NCI-H69 (cell line): ENCODE results near the gene EMID1.
"Not testable (repeated sequence)": the region's sequence is repeated elsewhere in the genome, so short reads cannot be mapped to it uniquely, and the experiment has no call there.

Source experiments
- DNase-seq: peaks from one replicate; lab custom pipeline; 2025; lab: John Stamatoyannopoulos, UW

Gene EMID1

DNA sequence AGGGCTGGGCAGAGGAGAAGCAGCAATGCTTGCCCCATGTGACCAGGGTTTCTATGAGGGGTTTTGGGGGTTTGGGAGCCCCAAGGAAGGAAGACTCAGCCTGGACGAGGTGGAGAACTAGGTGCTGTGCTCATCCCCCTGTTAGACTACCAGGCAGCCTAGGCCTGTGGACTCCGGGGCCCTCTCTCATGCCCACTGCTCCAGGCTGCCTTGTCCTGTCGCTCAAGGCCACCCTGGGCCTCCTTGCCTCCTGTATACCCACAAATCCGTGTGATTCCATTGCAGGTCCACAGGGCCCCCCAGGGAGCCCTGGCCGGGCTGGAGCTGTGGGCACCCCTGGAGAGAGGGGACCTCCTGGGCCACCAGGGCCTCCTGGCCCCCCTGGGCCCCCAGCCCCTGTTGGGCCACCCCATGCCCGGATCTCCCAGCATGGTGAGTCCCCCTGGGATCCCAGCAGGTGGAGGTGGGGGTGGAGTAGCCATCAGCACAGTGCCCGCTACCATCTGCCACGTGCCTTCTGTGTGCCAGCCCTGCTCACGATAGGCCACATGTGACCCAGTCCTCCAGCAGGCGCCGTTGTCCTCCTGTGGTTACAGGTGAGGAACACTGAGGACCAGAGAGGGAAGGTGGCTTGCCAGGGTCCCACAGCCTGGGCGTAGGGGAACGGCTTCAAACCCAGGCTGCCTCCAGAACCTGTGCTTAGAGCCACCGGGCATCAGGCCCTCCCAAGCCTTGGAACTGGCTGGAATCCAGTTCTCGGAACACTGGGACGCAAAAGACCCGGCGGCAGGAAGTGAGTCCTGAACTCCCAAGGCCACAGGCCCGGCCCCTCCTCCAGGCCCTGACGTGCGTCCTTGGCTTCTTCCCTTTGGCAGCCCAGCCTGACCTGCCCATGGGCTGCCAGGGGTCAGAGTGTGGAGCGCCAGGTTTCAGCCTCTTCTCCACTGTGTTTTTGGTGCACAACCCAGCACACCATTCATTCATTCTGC is 26.6 kb downstream of the EMID1 start:
- peak; percentile 29 for DNase-seq

DNA sequence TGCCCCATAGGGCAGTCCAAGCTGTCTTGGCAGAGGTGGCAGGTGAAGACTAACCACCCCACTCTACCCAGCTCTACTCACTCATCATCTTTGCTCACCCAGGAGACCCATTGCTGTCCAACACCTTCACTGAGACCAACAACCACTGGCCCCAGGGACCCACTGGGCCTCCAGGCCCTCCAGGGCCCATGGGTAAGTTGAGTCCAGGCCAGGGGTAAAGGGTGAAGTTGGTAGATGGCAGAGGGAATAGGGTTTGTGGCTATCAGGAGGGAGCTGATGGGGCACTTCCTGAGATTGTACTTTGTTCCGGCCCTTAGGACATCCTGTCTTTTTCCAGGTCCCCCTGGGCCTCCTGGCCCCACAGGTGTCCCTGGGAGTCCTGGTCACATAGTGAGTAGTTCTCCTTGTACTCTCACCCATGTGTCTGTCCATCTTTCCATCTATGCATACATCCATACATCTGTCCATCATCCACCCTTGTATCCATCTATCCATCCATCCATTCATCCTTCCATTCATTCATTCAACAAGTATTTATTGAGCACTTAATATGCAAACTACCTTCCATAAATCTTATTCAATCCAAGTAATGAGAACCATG is 27.7 kb downstream of the EMID1 start:
- no peak for DNase-seq

DNA sequence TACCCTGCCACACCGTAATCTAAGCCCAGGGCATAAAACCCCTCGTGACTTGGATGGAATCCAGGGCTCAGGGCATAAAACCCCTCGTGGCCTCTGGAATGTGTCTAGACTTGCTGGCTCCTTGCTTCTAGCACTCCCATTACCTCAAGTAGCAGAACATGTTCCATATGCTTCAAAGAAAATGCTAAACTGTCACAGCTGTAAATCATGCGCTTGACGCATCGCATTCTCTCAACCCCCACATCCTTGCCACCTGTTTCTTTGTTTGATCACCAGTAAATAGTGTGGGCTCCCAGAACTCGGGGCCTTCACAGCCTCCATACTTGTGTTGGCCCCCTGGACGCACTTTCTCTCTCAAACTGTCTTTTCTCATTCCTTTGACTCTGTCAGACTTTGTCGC is 34.8 kb downstream of the EMID1 start:
- DNase-seq, result peak; percentile 61

DNA sequence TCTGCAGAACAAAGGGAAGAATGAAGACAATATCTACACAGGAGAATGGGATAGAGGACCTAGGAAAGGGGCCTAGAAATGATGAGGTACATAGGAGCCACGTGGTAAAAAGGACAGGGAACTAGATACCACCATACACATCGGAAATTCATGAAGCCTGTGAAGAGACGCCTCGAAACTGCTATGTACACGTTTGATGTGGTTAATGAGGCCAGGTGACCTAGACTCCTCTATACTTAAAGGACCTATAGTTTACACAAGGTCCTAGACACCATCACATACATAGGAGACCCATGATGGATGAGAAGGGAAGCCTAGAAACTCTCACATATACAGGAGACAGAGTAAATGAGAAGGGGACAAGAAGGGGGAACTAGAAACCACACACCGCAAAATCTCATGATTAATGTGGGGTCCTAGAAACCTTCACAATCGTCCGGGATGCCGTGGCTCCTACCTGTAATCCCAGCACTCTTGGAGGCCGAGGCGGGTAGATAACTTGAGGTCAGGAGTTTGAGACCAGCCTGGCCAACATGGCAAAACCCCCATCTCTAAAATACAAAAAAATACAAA is 38.3 kb downstream of the EMID1 start:
- no peak for DNase-seq

DNA sequence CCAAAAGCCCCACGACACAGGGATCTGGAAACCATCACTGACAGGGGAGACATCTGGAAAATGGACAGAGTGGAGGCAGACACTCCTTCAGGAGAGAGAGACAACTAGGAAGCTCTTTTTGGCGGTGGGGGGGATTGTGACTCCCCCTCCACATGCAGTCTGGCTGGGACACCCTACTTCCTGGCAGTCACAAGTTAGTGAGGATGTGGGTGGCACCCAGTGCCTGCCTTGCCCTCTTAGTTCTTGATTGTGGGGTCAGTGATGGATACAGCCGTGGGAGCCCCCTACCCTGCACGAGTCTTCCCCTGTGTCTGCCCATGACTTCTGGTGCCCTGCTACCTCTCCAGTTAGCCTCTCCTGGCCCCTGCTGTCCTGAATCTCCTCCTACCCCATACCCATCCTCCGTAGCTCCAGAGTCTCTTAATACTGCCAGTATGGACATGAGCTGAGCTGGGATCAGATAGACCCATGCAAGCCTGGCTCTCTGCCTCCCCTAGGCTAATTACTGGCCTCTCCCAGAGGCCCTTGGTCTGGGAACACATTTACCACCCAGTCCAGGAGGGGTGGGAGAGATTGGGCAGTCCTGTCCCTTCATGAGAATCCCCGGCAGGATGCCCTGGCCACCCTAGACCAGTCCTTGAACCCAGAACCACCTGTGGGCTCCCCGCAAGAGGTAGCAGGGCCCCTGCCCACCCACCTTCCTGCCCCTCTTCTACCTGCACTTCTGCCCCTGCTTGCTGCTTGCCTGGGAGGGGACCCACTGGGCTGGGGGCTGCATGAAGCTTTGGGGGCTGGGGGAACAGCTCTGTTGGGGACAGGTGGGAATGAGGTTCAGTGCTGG is 39.3 kb downstream of the EMID1 start:
- DNase-seq, result peak; percentile 33

DNA sequence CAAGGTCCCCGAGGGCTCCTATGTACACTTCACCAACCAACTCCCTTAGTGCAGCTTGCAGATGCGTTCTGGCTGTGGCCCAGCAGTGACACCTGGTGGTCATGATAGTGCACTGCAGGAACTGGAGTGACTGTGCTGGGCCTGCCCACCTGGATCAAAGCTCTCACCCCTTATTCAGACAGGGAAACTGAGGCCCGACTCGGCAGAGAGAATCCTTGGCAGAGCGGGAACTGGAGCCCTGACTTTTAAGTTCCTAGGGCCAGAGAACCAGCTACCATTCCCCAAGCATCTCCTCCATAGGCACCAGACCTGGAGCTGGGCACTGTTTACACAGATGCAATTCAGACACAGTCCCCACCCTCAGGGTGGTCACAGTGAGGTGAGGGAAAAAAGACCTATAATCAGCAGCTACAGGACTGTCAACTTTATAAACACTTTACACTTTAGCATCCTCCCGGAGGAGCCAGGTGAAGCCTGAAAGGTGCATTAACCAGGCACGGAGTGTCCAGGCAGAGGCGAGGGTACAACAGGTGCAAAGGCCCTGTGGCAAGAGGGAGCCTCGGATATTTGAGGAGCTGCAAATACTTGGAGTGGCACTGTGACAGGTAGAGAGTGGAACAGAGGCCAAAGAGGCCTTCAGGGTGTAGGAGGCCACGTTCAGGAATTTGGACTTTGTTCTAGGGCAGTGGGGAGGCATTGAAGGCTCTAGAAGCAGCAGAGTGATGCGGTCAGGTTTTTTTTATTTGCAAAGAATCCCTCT is 40.1 kb downstream of the EMID1 start:
- peak; percentile 78 for DNase-seq

DNA sequence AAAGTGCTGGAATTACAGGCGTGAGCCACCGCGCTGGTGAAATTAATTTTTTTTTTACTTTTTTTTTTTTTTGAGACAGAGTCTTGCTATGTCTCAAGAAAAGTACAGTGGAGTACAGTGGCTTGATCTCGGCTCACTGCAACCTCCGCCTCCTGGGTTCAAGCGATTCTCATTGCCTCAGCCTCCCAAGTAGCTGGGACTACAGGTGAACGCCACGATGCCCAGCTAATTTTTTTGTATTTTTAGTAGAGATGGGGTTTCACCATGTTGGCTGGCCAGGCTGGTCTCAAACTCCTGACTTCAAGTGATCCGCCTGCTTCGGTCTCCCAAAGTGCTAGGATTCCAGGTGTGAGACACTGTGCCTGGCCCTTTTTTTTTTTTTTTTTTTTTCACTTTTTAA is 42.2 kb downstream of the EMID1 start:
- DNase-seq, result not testable (repeated sequence)

DNA sequence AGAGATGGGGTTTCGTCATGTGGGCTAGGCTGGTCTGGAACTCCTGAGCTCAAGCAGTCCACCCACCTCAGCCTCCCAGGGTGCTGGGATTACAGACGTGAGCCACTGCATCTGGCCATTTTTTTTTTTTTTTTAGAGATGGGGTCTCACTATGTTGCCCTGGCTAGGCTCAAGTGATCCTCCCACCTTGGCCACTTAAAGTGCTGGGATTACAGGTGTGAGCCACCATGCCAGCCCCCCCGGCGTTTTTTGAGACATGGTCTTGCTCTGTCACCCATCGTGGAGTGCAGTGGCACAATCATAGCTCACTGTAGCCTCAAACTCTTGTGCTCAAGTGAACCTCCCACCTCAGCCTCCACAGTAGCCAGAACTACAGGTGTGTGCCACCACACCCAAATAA is 45.6 kb downstream of the EMID1 start:
- DNase-seq, result no peak

DNA sequence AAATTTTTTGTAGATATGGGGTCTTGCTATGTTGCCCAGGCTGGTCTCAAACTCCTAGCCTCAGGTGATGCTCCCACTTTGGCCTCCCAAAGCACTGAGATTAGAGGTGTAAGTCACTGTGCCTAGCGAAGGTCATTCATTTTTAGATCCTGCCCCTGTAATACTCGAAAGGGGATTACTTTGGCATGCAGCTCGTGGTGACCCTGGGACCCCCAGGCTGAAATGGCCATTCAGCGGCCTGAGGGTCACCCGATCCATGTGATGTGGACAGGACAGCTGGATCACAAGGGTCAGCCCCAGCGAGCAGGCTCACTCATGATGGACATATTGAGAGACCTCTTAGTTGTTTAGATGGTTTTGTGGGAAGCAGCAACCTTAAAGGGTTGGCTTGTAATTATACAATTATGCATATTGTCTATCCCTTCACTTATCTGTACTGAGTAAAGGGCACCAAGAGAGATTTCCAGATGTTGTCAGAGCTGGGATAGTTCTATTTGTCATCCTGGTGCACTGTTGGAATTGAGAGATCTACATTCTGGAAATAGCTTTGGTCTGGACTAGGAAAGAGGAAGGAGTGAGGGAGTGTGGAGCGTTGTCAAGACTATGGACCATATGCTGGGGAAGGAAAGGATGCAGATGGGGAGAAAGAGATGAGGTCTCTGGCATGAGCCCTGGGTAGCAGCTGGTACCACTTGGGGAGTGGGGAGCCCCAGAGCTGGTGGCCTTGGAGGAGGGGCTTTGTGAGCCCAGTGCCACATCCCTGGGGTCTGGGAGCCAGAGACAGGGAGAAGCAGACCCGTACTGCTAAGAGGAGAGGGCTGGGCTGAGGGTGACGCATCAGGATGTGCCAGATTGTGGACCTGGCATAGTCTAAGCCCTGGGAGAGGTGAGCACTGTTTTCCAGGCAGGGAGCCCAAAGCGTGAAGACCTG is 46.5 kb downstream of the EMID1 start:
- DNase-seq, result no peak

DNA sequence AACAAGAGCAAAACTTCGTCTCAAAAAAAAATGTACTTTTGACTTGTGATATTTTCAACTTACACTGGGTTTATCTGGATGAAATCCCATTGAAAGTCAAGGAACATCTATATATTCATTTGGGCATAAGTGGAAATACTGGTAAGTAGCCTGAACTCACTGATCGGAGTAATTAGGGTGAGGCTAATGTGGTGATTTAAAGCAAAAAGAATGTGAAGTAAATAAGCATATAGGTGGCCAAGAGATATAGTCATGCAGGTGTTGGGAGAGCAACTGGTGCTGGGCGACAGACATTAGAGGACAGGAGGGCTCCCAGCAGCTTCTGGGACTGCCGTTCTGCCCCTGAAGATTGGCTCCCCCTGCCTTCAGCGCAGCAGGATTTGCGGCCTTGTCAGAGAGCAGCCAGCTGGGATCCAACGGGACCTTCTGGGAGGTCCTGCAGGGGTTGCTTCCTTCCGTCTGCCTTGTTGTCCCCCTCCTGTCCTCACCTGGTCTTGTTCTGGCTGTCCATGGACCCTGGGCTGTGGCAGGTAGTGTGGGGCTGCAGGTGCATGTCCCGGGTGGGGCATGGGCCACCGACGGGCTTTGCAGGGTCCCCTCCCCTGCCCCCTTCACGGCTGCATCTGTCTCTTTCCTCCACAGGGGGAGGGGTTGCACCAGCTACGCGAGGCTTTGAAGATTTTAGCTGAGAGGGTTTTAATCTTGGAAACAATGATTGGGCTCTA is 48.0 kb downstream of the EMID1 start:
- DNase-seq, result no peak

DNA sequence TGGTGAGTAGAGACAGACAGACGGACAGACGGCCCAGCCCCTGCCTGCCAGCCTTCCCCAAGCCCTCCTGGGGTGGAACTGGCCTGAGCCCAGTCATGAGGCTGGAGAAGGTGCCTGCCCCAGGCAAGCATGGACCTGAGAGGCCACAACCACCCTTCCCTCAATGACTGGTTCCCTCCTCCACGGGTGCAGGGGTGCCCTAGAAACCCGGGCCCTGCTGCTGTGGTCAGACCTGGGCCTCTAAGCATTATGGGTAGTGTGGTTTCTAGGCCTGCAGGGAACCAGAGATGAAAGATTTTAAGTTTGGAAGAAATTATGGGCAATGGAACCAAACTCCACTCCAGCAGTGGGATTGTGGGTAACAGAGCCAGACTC is 48.6 kb downstream of the EMID1 start:
- no peak for DNase-seq

DNA sequence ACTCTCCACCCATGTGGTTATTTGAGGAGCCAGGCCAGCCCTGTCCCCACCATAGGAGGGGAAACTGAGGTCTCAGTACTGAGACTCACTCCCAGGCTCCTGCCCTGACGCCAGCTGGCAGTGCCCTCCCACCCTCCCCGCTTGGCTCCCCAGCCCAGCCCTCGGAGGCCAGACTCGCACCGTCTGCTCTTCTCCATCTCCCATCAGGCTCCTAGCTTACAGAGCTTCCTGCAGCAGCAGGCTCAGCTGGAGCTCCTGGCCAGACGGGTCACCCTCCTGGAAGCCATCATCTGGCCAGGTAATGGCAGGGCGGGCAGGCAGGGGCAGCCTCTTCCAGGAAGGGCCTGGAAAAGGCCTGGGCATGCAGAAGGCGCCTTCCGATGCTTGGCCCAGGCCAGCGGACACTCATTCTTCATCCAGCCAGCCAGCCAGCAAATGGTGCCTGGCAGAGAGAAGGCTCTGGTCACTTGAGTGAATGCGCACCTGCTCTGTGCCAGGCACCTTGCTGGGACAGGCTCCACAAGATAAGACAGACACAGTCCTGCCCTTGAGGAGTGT is 49.4 kb downstream of the EMID1 start:
- DNase-seq, result no peak

DNA sequence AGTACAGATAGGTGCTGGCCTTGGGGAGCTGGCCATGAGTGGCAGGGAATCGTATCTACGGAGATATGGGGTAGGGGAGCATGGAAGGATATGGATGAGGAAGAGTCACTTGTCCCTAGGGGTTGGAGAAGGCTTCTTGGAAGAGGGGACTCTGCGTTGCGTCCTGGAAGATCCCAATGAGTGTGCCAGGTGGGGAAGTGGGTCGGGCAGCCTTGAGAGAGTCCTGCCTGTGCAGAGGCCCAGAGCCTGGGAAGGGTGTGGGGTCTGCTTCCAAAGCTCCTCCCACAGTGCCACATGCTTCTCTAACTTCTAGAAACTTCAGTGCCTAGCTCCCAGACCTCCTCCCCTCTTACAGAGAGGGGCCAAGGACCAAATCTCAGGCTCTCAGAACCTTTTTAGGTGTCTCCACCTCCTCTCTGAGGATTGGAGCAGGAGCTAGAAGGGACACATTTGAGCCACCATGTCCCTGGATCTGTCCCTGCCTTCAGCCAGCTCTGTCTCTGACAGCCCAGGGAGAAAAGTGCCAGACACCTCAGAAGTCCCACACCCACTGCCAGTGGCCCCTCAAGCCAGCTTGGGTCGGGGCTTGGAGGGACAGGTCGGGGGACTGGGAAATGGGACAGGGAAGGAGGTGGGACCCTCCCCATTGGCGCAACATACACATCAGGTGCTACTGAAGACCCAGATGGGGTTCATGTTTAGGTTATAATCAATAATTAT is 51.1 kb downstream of the EMID1 start:
- no peak for DNase-seq

DNA sequence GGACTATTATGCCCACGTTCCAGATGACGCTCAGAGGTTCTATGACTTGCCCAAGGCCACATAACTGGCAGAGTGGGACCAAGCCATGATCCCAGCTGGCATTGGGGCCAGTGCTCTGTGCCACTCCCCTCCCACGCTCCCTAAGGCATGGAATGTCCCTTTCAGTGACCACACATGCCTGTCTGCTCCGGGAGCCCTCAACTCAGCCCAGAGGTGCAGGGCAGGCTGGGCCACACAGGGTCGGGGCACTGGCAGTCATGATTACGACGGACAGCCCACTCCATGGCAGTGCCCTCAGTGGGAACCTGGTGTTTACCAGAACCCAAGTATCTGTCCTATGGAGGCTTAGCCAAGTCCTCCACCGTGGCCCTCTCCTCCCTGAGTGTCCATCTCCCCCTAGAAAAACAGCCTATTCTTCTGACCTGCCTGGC is 52.1 kb downstream of the EMID1 start:
- DNase-seq, result no peak

DNA sequence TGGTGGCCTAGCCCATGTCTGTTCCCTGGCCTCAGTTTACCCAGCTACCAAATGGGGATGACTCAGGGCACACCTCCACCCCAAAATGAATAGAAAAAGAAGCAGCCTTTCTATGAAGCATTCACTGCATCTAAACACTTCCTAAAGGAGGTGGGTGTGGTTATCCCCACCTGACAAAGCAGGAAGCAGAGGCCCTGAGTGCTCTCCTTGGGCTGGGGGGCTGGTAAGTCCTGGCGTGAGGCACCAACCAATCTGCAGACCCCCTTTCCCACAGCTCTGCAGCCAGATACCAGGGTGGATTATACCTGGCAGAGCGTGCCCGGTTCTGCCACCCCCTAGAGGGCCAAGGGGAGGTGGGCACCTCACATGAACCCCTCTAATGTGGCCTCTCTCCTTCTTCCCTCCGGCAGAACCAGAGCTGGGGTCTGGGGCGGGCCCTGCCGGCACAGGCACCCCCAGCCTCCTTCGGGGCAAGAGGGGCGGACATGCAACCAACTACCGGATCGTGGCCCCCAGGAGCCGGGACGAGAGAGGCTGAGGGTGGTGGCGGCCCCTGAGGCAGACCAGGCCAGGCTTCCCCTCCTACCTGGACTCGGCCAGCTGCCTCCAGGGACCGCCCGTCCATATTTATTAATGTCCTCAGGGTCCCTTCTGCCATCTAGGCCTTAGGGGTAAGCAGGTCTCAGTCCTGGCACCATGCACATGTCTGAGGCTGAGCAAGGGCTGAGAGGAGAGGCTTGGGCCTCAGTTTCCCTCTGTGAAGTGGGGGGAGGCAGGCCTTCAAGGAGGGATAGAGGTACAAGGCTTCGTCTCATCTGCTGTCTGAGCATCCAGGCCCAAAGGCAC is 52.9 kb downstream of the EMID1 start:
- DNase-seq, result no peak

DNA sequence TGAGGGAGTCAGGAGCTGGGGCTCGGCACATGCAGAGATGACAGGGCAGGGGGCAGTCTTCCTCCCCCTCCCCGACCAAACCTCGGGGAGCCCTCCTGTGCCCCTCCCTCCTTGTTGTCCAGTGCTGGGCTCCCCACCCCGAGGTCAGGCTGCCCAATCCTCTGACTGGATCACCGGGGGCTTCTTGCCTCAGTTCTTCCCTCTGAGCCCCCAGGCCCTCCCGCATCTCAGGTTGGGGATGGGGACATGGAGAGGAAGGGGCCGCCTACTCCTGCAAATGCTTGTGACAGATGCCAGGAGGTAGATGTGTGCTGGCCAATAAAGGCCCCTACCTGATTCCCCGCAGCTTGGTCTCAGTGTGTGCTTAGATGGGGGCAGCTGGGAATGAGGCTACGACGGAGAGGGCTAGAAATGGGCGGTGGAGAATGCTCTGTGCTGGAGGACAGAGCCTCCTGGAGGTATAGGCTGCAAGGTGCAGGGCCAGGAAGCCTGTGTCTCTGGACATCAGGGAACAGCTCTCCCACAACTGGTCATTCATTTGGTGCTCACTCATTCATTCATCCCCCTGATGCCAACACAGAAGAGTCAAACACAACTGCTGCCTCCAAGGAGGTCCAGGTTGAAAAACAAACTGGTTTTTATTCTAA is 53.7 kb downstream of the EMID1 start:
- peak; percentile 25 for DNase-seq

DNA sequence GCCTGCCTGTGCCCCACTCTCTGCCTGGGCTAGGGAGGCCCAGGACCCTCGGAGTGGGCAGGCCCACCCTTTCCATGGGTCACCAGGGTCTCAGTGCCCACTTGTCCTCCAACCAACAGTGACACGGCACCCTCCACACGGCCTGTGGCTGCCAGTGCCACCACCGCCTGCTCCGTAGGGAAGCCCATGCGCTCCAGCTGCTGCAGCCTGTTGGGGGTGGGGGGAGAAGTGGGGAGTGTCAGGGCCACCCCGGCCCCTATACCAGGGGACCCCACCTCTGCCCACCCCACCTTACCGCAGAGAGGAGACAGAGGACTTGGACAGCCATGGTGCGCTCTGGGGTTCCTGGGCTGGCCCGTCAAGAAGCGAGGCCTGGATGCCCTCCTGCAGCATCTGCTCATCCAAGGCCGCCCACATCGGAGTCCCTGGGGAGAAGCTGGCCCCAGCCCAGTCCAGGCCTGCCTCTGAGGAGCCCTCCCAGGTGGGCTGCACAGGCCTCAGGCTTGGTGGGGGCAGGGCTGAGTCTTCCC is 54.4 kb downstream of the EMID1 start:
- DNase-seq, result no peak
